NCI-H1417 treated with DMSO at 0.1 percent for 48 hours (cell line): Measurements from ENCODE around the gene CROCC2.

Source experiments
- DNase-seq: peaks from one replicate; lab custom pipeline; 2025; lab: John Stamatoyannopoulos, UW

Gene CROCC2

DNA sequence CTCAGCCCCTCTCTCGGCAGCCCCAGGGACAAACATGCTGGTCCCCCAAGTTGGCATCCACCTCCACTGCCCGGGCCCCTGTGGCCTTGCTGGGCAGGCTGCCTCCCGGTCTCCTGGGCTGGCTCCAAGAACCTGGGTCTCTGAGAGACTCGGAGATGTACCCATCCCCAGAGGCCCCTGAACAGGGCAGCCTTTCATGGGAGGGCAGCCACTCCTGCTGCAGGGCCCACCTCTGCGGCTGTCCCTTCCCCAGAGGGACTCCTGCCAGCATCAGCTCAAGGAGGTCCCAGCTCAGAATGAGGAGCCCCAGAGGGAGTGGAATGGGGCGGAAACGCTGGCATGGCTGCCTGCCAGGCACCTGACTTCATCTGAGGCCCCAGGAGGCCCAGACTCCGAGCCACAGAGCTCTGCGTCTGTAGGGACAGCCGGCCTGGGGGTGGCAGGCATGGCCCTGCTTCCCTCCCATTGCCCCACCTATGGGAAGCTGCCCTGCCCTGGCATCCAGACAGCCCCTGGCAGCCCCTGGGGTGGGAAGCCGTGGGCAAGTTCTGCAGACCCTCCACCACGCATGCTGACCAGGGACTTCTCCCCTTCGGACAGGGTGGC lies 857 bp upstream of the CROCC2 start:
- DNase-seq = no peak

DNA sequence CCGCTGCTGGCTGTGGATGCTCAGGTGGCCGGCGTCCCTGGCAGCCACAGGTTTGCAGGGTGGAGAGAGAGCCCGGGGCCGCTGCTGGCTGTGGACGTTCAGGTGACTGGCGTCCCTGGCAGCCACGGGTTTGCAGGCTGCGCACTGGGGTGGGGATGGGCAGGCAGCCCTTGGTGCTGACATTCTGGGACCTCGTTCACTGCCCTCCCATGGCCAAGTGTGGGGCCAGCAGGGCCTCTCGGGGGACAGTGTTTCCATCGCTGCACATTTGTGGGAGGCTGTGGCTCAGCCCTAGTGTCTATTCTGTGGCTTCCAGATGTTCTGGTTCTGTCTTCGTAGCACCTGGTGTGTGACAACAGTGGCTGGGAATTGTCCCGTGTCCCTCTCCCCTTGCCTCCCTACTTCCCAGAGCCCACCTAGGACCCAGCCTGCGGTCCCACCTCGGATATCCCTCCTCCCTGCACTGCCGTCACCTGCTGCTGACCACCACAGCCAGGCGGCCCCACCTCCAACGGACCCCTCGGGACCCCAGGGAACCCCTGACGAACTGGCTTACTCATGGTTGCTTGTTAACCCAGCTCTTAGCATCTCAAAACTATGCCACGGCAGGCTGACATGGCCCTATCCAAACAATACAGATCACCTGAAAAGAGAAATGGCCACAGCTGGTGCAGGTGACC lies 915 bp downstream of the CROCC2 start:
- no peak for DNase-seq

DNA sequence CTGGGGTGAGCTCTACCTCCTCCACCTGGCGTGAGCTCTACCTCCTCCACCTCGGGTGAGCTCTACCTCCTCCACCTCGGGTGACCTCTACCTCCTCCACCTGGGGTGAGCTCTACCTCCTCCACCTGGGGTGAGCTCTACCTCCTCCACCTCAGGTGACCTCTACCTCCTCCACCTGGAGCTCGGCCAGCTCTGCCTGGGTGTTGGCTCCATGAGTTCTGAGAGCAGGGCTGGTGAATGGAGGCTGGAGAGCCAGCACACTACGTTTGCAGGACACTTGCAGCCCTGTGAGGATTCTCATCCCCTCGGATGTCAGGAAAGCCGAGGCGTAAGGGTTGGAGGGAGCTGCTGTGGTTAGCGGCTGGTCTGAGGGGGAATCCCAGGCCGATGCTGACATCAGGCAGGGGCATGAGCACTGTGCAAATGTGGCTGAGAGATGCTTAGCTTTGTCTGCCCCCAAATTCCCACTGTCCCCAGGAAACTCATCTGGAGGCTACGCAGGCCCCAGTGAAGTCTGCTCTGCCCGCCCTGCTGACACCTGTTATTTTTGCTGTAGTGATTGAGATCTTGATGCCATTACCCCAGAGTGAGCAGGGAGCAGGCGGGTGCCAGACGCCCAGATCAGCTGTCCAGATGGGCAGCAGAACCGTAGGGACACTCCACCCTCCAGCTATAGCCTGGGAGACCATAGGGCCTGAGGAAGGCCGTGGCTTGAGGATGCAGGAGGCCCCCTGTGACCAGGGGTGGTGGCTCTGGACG lies 3.3 kb downstream of the CROCC2 start:
- DNase-seq = no peak

DNA sequence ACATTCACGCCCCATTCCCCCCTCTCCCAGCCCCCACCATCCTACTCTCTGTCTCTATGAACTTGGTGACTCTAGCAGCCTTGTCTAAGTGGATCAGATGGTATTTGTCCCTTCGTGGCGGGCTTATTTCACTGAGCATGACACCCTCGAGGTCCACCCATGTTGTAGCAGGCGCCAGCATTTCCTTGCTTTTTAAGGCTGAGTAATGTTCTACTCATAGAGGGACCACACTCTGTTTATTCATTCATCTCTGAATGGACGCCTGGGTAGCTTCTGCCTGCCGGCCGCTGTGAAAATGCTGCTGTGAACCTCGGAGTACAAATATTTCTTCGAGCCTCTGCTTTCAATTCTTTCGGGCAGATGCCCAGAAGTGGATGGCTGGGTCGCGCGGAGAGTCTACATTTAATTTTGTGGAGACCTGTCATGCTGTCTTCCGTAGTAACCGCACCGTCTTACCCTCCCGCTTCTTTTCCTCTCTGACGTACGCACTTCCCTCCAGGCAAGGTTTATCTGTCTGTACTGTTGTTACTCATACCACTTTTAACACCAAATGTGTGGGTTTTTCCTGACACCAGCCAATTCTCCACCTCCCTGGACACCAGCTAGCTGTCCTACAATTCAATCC lies 5.6 kb downstream of the CROCC2 start:
- DNase-seq = no peak

DNA sequence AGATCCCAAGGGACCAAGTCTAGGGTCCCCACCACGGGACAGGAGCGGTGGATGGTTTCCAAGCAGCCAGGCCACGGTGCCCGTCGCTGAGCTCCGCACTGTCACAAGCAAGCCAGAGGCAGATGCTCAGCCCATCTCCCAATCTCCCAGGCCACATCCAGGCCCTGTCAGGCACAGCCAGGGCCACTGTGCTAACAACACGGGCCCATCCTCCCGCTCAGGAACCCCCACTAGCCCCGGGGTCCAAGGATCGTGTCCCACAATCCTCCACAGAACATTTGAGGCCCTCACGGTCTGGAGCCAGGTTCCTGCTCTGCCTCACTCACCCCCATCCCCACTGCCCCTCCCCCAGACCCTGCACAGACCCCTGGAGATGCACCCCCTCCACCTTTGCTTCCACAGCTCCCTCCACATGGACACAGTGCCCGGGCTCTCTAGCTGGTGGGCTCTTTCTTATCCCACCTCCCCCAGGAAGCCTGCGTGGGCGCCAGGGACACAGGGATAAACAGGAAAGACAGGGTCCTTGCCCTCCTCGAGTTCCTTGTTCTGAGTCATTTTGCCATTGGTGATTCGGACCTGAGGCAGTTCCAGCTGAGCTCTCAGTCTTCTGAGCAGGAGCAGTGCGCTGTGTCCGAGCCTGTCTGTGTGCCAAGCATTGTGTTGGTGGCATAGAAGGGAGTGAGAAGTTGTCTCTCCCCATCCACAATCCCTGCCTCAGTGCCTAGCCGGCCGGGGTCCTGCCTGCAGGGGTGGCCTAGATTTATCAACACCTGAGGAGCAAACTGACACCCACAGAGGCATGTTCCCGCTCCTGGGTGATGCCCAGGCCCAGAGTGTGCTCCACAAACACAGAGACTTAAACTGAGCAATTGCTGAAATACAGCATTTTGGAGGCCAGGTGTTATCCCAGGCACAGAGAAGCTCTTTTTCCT lies 7.0 kb downstream of the CROCC2 start:
- DNase-seq = no peak

DNA sequence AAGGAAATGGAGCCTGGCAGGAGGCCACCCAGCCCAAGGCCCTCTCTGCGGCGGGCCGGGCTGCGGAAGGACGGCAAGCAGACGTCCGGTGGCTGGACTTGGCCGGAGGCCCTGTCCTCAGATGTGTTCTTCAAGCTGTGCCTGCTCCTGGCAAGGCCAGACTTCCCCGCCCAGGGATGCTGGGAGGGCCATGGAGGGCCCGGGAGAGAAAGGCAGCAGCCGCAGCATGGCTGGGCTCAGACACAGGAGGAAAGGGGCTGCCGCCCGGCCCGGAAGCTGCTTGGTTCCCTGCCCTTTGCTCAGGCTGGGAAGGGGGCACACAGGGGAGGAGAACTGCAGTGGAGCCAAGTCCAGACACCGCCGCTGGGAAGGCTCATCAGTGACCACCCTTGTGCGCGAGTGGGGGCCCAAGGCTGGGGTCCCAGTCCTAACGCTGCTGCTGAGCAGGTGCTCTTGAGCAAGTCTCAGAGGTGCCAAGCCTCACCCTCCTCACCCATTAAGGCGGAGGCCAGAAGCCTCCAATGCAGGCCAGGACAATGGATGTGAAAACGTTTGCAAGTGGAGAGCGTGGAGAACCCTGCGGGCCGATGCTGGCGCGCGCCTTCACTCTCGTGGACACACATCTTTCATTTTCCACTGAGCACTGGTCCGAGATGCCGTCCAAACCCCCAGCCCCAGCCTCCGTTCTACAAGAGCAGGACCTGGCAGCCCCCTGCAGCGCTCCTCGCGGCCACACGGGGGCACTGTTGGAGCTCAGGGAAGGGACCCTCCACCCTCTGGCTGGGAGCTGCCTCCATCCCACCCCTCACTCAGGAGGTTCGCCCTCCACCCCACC lies 7.9 kb downstream of the CROCC2 start:
- DNase-seq = no peak

DNA sequence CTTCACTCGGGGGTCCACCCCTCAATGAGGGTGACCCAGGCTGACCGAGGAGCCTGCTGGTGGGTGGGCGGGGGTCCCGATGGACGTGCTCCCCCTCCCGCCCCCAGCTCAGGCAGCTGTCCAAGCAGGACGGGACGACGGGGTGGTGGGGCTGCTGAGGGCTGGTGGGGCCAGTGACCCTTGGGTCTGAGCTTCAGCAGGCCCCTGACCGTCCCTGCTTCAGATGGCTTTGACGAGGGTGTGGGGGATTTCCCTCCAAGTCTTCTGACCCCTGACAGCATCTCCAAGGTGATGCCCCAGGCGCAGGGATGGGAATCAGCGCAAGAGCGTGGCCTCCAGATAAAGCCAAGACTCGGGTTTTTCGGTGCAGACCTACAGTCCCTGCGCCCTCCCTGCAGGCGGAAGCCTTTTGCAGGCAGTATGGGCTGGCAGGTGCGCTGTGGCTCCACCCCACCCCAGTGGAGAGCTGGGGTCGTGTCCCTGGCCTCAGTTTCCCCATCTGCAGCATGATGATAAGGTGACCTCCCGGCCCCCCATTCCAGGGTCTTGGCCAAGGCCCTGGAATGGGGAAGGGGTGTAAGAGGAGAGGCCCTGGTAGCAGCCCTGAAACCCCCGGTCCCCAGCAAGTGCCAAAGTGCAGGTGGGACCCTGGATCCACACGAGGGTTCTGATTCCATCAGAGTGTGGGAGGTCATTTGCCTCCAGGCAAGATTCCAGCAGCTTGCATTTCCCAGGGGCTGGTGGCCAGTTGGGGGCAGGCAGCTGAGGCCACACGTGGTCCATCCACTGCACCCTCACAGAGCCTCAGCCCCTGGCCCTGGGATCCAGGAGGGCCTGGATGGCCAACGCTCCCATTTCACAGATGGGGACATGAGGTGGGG lies 8.7 kb downstream of the CROCC2 start:
- no peak for DNase-seq

DNA sequence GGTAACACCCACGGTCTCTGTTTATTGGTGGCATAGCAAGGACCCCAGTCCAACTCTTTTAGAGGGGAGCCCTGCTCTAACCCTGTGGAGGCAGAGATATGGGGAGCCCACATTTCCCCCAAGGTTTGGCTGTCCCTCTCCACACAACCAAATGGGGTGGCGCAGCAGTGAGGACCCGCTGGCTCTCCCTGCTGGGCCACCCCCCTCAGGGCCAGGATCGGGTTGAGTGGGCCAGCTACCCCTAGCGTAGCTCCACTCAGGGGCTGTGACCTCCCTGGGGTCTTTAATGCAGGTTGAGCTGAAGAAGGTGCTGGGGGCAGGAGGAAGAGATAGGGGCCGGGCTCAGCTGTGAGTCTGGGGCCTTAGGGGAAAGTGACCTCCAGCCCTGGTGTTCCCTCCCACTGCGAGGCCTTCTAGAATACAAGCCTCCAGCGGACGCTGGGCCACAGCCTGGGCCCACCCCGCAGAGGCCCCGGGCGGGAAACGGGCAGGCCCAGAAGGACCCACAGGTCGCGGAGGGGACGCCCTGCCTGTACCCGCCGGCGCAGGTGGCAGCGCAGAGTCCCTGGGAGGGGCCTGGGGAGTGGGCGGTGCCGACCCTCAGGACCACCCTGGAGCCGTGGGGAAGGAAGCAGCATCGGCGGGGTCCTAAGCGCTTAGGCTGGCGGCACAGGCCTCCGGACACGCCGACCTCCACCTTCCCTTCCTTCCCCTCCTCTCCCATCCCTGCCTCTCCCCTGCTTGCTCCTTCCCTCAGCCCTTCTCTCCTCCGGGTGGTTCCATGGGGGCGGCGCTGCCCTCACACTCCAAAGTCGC lies 9.6 kb downstream of the CROCC2 start:
- DNase-seq = no peak

DNA sequence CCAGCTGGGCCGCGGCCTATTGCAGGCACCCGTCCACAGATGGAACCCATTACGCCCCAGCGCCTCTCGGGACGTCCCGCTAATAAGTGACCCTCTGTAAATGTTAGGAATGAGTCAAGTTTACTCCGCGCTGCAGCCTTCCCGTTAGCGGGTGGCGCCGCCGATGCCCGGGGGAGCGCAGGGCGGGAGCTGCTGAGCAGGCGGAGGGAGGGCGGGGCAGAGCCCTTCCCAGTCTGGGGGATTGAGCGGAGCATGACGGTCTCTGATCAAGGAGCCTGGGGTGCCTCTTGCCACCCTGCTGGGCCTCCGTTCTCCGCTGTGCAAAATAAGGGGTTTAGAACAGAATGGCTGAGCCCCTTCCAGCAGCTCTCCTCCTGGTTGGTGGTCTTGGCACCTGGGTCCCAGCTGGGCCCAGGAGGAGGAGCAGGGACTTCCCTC lies 10.5 kb downstream of the CROCC2 start:
- DNase-seq = no peak

DNA sequence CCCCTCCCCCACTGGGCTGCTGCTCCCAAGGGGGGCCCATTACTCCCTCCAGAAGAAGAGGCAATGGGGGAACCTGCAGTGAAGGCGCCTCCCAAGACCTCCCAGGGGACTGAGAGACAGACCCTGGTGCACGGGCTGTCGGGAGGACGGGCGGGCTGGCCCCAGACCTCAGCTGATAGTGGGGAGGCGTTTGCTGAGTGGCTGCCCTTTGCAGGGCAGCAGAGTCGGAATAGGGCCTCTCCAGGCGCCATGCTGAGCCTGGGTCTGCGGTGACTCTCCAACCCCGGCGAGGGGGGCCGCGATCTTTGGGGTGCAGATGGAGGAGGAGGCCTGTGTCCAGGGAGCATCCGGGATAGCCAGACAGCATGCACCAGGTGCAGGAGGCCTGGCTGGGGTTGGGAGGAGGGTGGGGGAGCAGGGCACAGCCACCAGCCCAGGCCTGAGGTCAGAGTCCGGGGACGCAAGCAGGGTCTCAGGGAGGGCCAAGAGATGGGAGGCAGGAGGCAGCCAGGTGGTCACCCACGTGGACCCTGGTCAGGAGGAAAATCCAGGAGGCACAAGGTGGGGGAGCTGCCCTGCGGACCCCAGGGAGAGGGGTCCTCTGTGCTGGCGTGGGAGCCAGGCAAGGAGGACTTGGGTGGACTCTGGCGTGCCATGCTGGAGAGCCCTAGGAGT lies 11.0 kb downstream of the CROCC2 start:
- DNase-seq = no peak

DNA sequence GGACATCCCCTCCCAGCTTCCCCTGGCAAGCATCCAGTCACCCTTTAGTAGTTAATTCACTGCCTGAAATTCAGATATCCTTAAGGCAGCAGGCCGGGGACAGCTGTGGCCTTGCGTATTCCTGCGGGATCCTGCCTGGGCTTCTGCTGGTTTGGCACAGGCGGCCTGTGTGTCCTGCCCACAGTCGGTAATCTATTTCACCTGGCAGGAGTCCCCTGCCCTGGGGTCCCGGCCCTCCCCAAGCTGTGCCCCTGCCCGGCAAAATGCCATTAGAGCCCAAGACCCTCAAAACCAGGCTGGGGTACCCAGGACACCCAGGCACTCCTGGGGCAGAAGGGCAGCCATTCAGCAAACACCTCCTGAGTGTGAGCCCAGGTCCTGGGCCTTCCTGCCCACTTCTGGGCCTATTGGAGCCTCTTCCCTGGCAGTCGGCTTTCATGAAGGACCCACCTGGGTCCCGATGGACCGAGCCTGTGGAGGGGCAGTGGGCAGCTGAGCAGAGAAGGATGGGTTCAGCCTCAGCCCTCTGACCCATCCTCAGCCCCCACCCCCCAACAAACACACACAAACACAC lies 11.6 kb downstream of the CROCC2 start:
- no peak for DNase-seq

DNA sequence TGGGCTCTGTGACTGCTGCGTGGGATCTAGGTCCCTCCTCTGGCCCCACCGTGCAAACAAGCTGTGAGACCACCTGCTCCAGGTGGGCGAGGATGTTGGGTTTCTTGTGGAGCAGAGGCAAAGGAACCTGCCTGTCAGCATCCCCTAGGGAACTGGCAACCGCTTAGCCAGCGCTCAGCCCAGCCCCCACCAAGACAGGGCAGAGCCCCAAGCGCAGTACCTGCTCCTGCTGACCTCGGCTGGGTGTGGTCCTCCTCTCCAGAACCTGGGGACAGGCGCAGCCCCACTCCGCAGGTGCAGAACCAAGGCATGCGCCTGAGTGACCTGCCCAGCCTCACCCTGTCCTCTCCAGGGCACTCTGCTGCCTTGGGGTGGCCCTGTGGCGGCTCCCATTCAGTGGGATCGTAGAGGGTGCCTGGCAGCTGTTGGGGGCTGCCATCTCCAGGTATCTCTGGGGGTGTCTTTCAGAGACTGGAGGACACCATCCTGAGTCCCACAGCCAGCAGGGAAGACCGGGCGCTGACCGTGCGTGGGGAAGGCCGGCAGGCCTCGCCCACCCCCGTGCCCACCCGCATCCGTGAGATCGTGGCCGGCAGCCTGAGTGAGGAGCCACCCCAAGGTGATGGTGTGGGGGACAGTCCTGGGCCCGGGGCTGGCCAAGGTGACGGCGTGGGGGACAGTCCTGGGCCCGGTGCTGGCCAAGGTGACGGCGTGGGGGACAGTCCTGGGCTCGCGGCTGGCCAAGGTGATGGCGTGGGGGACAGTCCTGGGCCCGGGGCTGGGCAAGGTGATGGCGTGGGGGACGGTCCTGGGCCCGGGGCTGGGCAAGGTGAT lies 12.3 kb downstream of the CROCC2 start:
- no peak for DNase-seq

DNA sequence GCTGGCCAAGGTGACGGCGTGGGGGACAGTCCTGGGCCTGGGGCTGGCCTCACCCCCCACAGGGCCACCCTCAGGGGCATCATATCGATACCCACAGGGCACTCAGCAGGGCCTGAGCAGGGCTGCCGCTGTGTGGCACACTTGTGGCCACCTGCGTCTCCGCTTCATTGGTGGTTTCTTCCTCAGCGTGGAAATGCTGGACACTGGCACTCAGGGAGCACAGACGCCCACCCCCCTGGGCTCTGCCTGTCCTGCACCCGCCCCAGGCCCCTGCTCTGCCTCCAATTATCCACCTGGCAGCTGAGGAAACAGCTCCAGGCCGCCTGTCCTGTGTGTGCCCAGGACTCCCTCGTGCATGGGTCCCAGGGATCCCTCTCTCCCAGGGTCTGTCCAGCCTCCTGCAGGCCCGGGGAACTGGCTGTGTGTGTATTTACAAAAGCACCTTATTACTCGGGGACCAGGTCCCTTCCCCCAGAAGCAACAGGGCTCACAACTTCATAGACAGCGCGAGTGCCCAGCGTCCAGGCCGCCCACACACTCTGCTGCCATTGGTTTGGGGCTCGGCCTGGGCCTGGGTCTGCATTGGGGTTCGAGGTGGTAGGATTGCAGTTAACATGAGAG lies 13.1 kb downstream of the CROCC2 start:
- no peak for DNase-seq

DNA sequence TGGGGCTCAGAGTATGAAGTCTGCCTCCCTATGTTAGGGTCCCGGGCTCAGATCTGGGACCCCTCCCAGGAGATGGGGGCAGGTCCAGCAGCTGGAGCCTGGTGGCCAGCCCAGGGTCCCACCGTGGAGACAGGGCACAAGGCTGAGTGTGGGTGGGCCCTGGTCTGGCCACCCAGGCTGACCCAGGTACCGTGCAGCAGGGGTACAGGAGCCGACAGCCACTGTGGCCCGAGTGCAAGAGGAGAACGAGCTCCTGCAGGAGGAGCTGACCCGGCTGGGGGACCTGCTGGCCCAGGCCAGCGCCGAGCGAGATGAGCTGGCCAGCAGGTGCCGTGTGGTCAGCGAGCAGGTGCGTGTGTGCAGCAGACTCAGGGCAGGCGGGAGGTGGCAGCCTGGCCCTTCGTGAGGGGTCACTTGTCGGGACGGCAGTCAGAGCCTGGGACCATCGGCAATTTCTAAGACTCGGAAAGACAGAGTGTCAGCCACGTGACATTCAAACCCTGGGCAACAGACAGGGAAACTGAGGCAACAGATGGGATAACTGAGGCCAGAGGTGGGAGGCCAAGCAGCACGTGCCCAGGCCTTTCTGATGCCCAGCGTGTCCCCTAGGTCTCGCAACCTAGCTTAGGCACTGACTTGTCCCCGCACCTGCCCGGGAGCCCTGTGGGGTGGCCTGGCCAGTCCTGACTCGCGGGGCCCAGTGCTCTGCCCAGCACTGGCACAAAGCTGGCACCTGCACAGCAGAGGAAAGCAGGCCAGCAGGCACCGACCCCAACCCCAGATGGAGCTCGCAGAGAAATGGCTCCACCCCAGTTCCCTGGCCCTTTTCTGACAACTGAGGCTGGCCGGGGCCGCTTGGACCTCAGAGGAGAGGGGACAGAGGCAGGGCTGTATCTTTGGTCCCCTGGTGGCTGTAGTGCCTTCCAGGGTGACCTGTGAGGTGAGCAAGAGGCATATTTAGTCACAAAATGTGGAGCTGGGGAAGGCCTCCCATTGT lies 13.9 kb downstream of the CROCC2 start:
- DNase-seq = no peak

DNA sequence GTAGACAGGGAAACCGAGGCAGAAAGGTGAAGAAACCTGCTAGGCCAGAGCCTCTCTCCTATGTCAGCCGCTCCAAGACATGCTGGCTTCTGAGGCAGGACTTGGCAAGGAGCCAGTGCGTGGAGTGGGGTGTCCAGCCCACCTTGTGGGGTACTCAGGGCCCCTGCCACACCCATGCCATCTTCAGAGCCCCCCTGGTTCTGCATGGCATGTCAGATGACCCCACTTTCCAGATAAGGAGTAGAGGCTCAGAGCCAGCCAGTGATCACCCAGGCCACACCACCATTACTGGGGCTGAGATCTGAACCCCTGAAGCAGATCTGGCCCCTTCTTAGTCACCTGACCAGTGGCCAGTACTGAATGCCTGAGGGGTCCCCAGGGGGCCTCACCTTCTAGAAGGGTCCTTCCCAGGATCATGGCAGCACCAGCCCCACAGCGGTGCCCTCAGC lies 14.7 kb downstream of the CROCC2 start:
- no peak for DNase-seq
